Measurements from ENCODE around the gene OPRM1.
A peak's percentile ranks its signal among the peaks of the same experiment; 100 is the strongest.

The OPRM1 gene

GRCh38 chr6:154164397-154164796, 125.4 kb downstream of the OPRM1 start:
- Histone ChIP-seq H3K36me3 (ENCODE audit: control insufficient read depth, low read length) (no peaks in the 10 kb centered on the region), H3K9me3 (ENCODE audit: control insufficient read depth, insufficient read depth, low read length) (no peaks in the 10 kb centered on the region), H3K27me3 (ENCODE audit: control insufficient read depth, low read length) (no peaks in the 10 kb centered on the region), H3K79me2 (ENCODE audit: control insufficient read depth, low read length) (no peaks in the 10 kb centered on the region), H3K9me2 (replicated peaks; ENCODE audit: control insufficient read depth, low read length) (no peaks in the 10 kb centered on the region; the same call in 1 of the 2 replicates), H3F3A (ENCODE audit: control insufficient read depth, insufficient read depth) (no peaks in the 10 kb centered on the region), H3K4me3 (ENCODE audit: low read length) (no peak overlapping the region), H3K4me2 (ENCODE audit: low read length) (no peak overlapping the region), H3K27ac (ENCODE audit: low read depth, low read length) (no peak overlapping the region), H3K4me1 (ENCODE audit: control insufficient read depth, low read length) (no peaks in the 10 kb centered on the region), H4K20me1 (ENCODE audit: control insufficient read depth, insufficient read depth, low read depth, low read length) (no peaks in the 10 kb centered on the region)
- TF ChIP-seq EZH2phosphoT487 (IDR thresholded peaks at IDR 0.05; ENCODE audit: borderline replicate concordance, low read length) = no peak
- no peak for TF ChIP-seq CTCF (IDR thresholded peaks at IDR 0.05; ENCODE audit: low read depth, low read length, poor library complexity, severe bottlenecking)

- Histone ChIP-seq H3K27ac (ENCODE audit: low read depth, low read length) (no peak overlapping the region), H4K20me1 (ENCODE audit: control insufficient read depth, insufficient read depth, low read depth, low read length) (no peaks in the 10 kb centered on the region), H3K4me1 (ENCODE audit: control insufficient read depth, low read length) (no peaks in the 10 kb centered on the region), H3K9me3 (ENCODE audit: control insufficient read depth, insufficient read depth, low read length) (no peaks in the 10 kb centered on the region), H3K4me3 (ENCODE audit: low read length) (no peak overlapping the region), H3K9me2 (replicated peaks; ENCODE audit: control insufficient read depth, low read length) (no peaks in the 10 kb centered on the region; the same call in 1 of the 2 replicates), H3K4me2 (ENCODE audit: low read length) (no peak overlapping the region), H3K27me3 (ENCODE audit: control insufficient read depth, low read length) (no peaks in the 10 kb centered on the region), H3K36me3 (ENCODE audit: control insufficient read depth, low read length) (no peaks in the 10 kb centered on the region), H3K79me2 (ENCODE audit: control insufficient read depth, low read length) (no peaks in the 10 kb centered on the region), H3F3A (ENCODE audit: control insufficient read depth, insufficient read depth) (no peaks in the 10 kb centered on the region)
- TF ChIP-seq EZH2phosphoT487 (IDR thresholded peaks at IDR 0.05; ENCODE audit: borderline replicate concordance, low read length) (no peak), CTCF (IDR thresholded peaks at IDR 0.05; ENCODE audit: low read depth, low read length, poor library complexity, severe bottlenecking) (no peak)
These were observed 126.4 kb downstream of the OPRM1 start for GRCh38 chr6:154165478-154165877.

GRCh38 chr6:154166140-154166539, 127.1 kb downstream of the OPRM1 start:
- Histone ChIP-seq H3K4me2 (ENCODE audit: low read length) (no peak overlapping the region), H4K20me1 (ENCODE audit: control insufficient read depth, insufficient read depth, low read depth, low read length) (no peaks in the 10 kb centered on the region), H3K9me3 (ENCODE audit: control insufficient read depth, insufficient read depth, low read length) (no peaks in the 10 kb centered on the region), H3K4me1 (ENCODE audit: control insufficient read depth, low read length) (no peaks in the 10 kb centered on the region), H3K36me3 (ENCODE audit: control insufficient read depth, low read length) (no peaks in the 10 kb centered on the region), H3F3A (ENCODE audit: control insufficient read depth, insufficient read depth) (no peaks in the 10 kb centered on the region), H3K27me3 (ENCODE audit: control insufficient read depth, low read length) (no peaks in the 10 kb centered on the region), H3K27ac (ENCODE audit: low read depth, low read length) (no peak overlapping the region), H3K4me3 (ENCODE audit: low read length) (no peak overlapping the region), H3K9me2 (replicated peaks; ENCODE audit: control insufficient read depth, low read length) (no peaks in the 10 kb centered on the region; the same call in 1 of the 2 replicates), H3K79me2 (ENCODE audit: control insufficient read depth, low read length) (no peaks in the 10 kb centered on the region)
- peak; percentile 32 for TF ChIP-seq CTCF (IDR thresholded peaks at IDR 0.05; ENCODE audit: low read depth, low read length, poor library complexity, severe bottlenecking)
- TF ChIP-seq EZH2phosphoT487 (IDR thresholded peaks at IDR 0.05; ENCODE audit: borderline replicate concordance, low read length) = no peak
